K562 (cell line): ENCODE data around the gene HOXD4. TPM values are rescaled to one million over a fixed set of nuclear protein-coding genes. Genes with fewer than 3 reads are reported as not detected.

Experiments used
- ATAC-seq: fragments of 200-7000 bp; cut with Tn5 transposase; 3 replicates; pipeline ENCODE4 v1.9.1; 2020; ENCODE audit warnings: moderate library complexity
- BruUV-seq: library from RNA; stranded (reverse); fragments of 400-500 nt; replicated peaks from 2 replicates; lab custom pipeline; 2021; lab: Mats Ljungman, UMichigan
- CTCF ChIA-PET: fragments of 300-600 bp; formaldehyde crosslinking; extraction: SDS; loops from one replicate; lab custom pipeline; 2021; ENCODE audit warnings: low intra/inter-chr PET ratio; lab: Yijun Ruan, JAX
- POLR2A ChIA-PET: fragments of 300-600, 350-650 bp; sonication (Branson Sonifier 250); formaldehyde crosslinking; extraction: SDS; loops from one replicate; lab custom pipeline; 2021; ENCODE audit warnings: antibody characterized with exemption, inconsistent platforms; lab: Yijun Ruan, JAX
- DNase-seq, 4 experiments: peaks; one replicate each; pipeline versions ENCODE4 v3.0.0 to v3.0.0-alpha.2; 2011 to 2018; ENCODE audit warnings: low spot score in 3 of 4, mixed read lengths in 3 of 4; ENCODE audit errors: extremely low read depth in 1 of 4
- FAIRE-seq: peaks from 2 replicates; lab custom pipeline; 2011; peaks lifted over from hg19 to GRCh38; lab: Jason Lieb, UNC
- H2AFZ ChIP-seq: 2 replicates; pipeline ENCODE4 v1.6.0; 2011; ENCODE audit warnings: low read depth, low read length, control low read depth, inconsistent platforms
- H3K27ac ChIP-seq: fragments of 200-600 bp; 3 replicates; pipeline ENCODE4 v1.8.0; 2011; ENCODE audit warnings: low read depth, mild to moderate bottlenecking, control low read depth, inconsistent platforms, low read length, moderate library complexity, mixed read lengths; ENCODE audit errors: extremely low read depth
- H3K27me3 ChIP-seq, 2 experiments: fragments of 300-600 bp in 1 of 2; 2 replicates in 1 of 2; 3 replicates in 1 of 2; pipeline versions ENCODE4 v1.6.0 to v1.8.0; 2011; ENCODE audit warnings: inconsistent platforms in 2 of 2, low read length in 2 of 2, mild to moderate bottlenecking in 1 of 2, mixed read lengths in 1 of 2, moderate library complexity in 1 of 2; ENCODE audit not compliant: control insufficient read depth in 2 of 2, insufficient read depth in 2 of 2
- H3K36me3 ChIP-seq: fragments of 300-600 bp; 3 replicates; pipeline ENCODE4 v1.8.0; 2011; ENCODE audit warnings: mild to moderate bottlenecking, low read length, inconsistent platforms; ENCODE audit not compliant: control insufficient read depth, insufficient read depth
- H3K4me1 ChIP-seq, 2 experiments: fragments of 200-600 bp in 1 of 2; replicated peaks in 1 of 2; 2 replicates in 1 of 2; 3 replicates in 1 of 2; pipeline versions ENCODE4 v1.5.1 to v1.8.0; 2011; ENCODE audit warnings: inconsistent platforms in 2 of 2, low read length in 2 of 2, mild to moderate bottlenecking in 1 of 2, mixed read lengths in 1 of 2, moderate library complexity in 1 of 2; ENCODE audit not compliant: control insufficient read depth in 2 of 2, insufficient read depth in 2 of 2
- H3K4me2 ChIP-seq: 2 replicates; pipeline ENCODE4 v1.6.1; 2011; ENCODE audit warnings: low read length, control low read depth, inconsistent platforms, mixed read lengths; ENCODE audit not compliant: insufficient read depth
- H3K4me3 ChIP-seq: fragments of 200-600 bp; sonication (generic), shearing (Covaris generic); 2 replicates; pipeline ENCODE4 v1.5.1; 2016; ENCODE audit warnings: control low read depth, inconsistent platforms
- H3K79me2 ChIP-seq: fragments of 200-600 bp; 3 replicates; pipeline ENCODE4 v1.8.0; 2011; ENCODE audit warnings: low read length, inconsistent platforms; ENCODE audit not compliant: control insufficient read depth, insufficient read depth
- H3K9ac ChIP-seq, 2 experiments: 2 replicates each; pipeline versions ENCODE4 v1.6.0 to v1.6.1; 2011; ENCODE audit warnings: low read depth in 2 of 2, low read length in 2 of 2, control low read depth in 1 of 2, inconsistent platforms in 1 of 2, mild to moderate bottlenecking in 1 of 2, mixed read lengths in 1 of 2; ENCODE audit not compliant: insufficient read depth in 1 of 2
- H3K9me1 ChIP-seq: one replicate; pipeline ENCODE4 v1.6.0; 2011; ENCODE audit warnings: inconsistent platforms, mild to moderate bottlenecking, low read length, moderate library complexity; ENCODE audit not compliant: control insufficient read depth, insufficient read depth
- H3K9me3 ChIP-seq: replicated peaks from 2 replicates; pipeline ENCODE4 v1.5.1; 2011; ENCODE audit warnings: low read depth, low read length, inconsistent platforms; ENCODE audit not compliant: control insufficient read depth, insufficient read depth
- H4K20me1 ChIP-seq: replicated peaks from 2 replicates; pipeline ENCODE4 v1.6.1; 2011; ENCODE audit warnings: low read length, inconsistent platforms, mixed read lengths; ENCODE audit not compliant: control insufficient read depth, insufficient read depth
- FOXJ3 ChIP-seq: sonication (generic); formaldehyde crosslinking; IDR thresholded peaks from 2 replicates; pipeline ENCODE4 v1.4.0; 2020; ENCODE audit warnings: mild to moderate bottlenecking, missing genetic modification reagents
- MYNN ChIP-seq, 2 experiments: sonication (generic); formaldehyde crosslinking in 1 of 2; IDR thresholded peaks; 2 replicates each; pipeline versions ENCODE4 v1.5.0 to v1.6.1; 2016 to 2020; ENCODE audit warnings: antibody characterized with exemption in 1 of 2, missing genetic modification reagents in 1 of 2
- RBM15 ChIP-seq: fragments of 200-400 bp; formaldehyde crosslinking; IDR thresholded peaks from 2 replicates; pipeline ENCODE4 v1.6.1; 2018; ENCODE audit warnings: mild to moderate bottlenecking, low read length, moderate library complexity; ENCODE audit not compliant: insufficient read depth
- SNRNP70 ChIP-seq: fragments of 200-400 bp; formaldehyde crosslinking; optimal IDR thresholded peaks from 2 replicates; pipeline ENCODE3; 2017; ENCODE audit warnings: low read depth, low read length
- SPI1 ChIP-seq: IDR thresholded peaks from 2 replicates; pipeline ENCODE4 v1.6.1; 2011; ENCODE audit warnings: low read depth, low read length, control low read depth, borderline replicate concordance
- TOE1 ChIP-seq, 2 experiments: fragments of 450-650 bp in 1 of 2; sonication (generic) in 1 of 2; formaldehyde crosslinking in 1 of 2; IDR thresholded peaks; 2 replicates each; pipeline versions ENCODE4 v1.7.1 to v1.8.0; 2016 to 2022; ENCODE audit warnings: borderline replicate concordance in 2 of 2, mild to moderate bottlenecking in 2 of 2, antibody characterized with exemption in 1 of 2, inconsistent platforms in 1 of 2, low read depth in 1 of 2, missing genetic modification reagents in 1 of 2, moderate library complexity in 1 of 2
- ZNF445 ChIP-seq: fragments of 250-450 bp; sonication (Bioruptor Pico); IDR thresholded peaks from 2 replicates; pipeline ENCODE4 v1.4.0; 2020; ENCODE audit warnings: low read depth, mild to moderate bottlenecking, moderate library complexity
- ZNF766 ChIP-seq: fragments of 200-800 bp; sonication (Bioruptor generic); conservative IDR thresholded peaks from 2 replicates; pipeline ENCODE4 v1.6.1; 2016; ENCODE audit warnings: missing genetic modification characterization, missing compliant biosample characterization
- WGBS: fragments of 100-300 bp; shearing (Covaris generic); methylation state at CpG from one replicate; pipeline ENCODE4 v1.1.6; 2016; ENCODE audit warnings: low coverage, mixed read lengths; ENCODE audit not compliant: insufficient coverage; ENCODE audit errors: missing lambda C conversion rate; 5-methylcytosine and 5-hydroxymethylcytosine counted together
- in situ Hi-C: fragments of 300-500 bp; cut with MboI; formaldehyde crosslinking; loops from 4 replicates; pipeline ENCODE4 v1.15.0; 2018; ENCODE audit warnings: inconsistent platforms, mixed read lengths
- intact Hi-C: fragments of 100-400 bp; cut with micrococcal nuclease; formaldehyde crosslinking; loops from 2 replicates; pipeline ENCODE4 v1.14.2; 2022
- polyA plus RNA-seq, 8 experiments: library from polyadenylated mRNA; depleted of rRNA in 4 of 8; stranded (reverse) in 5 of 8; unstranded in 3 of 8; fragments of >200 nt; fragmentation: Nextera tagmentation in 2 of 8; fragmentation: Illumina TruSeq in 1 of 8; extraction: Ambion mirVana in 2 of 8; extraction: Trizol in 1 of 8; gene quantifications; 2 replicates each; pipeline versions ENCODE4 v1.2.1 to v1.2.3, GENCODE V29; 2011 to 2014; ENCODE audit warnings: inconsistent platforms in 1 of 8, missing spikeins in 1 of 8
- total RNA-seq, 7 experiments: library from RNA; depleted of rRNA in 6 of 7; stranded (reverse); fragments of >200 nt in 6 of 7; fragmentation: Illumina TruSeq in 2 of 7; extraction: Trizol in 2 of 7; gene quantifications; 2 replicates each; pipeline versions ENCODE4 v1.2.1 to v1.2.3, GENCODE V29; 2011 to 2021; ENCODE audit warnings: low replicate concordance in 1 of 7
- TF ChIP-seq, protein P1 (sequence below): fragments of 250-450 bp; sonication (Bioruptor Pico); IDR thresholded peaks from 2 replicates; pipeline ENCODE4 v1.4.0; 2020; ENCODE audit warnings: mild to moderate bottlenecking, moderate library complexity
- TF ChIP-seq, protein P2 (sequence below): sonication (generic); formaldehyde crosslinking; IDR thresholded peaks from 2 replicates; pipeline ENCODE4 v1.8.1; 2023; ENCODE audit warnings: mild to moderate bottlenecking, missing genetic modification reagents

The HOXD4 gene
- total and polyA plus RNA-seq, 9 of the 15 experiments (the other 6 are each of a cell fraction or from before 2014, with no cell fraction given): not detected

DNA sequence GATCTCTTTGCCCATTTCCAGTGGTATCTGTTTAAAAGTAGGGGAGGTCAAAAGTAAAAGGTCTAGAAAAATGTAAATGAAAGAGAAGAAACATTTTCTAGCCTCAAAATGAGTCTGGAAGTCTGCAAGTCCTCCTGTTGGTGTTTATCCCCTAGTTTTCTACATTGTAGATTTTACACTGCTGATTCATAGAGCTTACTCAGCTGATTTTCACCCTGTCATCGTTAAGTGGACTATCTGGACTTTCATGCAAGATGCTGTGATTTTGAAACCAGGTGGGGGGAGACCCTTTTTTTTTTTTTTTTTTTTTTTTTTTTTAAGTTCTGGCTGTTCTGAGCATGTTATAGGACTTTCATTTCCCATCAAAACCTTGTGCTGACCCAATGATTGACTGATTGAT, 16.0 kb downstream of the HOXD4 start (continued):
- TF ChIP-seq, protein P1, sequence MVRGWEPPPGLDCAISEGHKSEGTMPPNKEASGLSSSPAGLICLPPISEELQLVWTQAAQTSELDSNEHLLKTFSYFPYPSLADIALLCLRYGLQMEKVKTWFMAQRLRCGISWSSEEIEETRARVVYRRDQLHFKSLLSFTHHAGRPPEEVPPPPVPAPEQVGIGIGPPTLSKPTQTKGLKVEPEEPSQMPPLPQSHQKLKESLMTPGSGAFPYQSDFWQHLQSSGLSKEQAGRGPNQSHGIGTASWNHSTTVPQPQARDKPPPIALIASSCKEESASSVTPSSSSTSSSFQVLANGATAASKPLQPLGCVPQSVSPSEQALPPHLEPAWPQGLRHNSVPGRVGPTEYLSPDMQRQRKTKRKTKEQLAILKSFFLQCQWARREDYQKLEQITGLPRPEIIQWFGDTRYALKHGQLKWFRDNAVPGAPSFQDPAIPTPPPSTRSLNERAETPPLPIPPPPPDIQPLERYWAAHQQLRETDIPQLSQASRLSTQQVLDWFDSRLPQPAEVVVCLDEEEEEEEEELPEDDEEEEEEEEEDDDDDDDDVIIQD: no peak

DNA sequence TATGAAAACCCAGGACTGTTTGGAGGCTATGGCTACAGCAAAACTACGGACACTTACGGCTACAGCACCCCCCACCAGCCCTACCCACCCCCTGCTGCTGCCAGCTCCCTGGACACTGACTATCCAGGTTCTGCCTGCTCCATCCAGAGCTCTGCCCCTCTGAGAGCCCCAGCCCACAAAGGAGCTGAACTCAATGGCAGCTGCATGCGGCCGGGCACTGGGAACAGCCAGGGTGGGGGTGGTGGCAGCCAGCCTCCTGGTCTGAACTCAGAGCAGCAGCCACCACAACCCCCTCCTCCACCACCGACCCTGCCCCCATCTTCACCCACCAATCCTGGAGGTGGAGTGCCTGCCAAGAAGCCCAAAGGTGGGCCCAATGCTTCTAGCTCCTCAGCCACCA, 17.8 kb downstream of the HOXD4 start:
- no peak for DNase-seq
- in situ Hi-C loops: no loop called here
- H3K4me2 ChIP-seq: no peak overlapping the region
- CTCF ChIA-PET: no interaction called here
- H3K4me1 ChIP-seq: peaks cover 0 to 25% of the 10 kb centered on the region in 2 experiments; a peak in 3 of 5 replicates
- H3K27me3 ChIP-seq: peaks cover 40 to 45% of the 10 kb centered on the region in 2 experiments
- TF ChIP-seq TOE1 (IDR thresholded peaks at IDR 0.05; ENCODE audit: borderline replicate concordance) (no peak), TOE1 (CRISPR knock-in tag; IDR thresholded peaks at IDR 0.05; ENCODE audit: borderline replicate concordance, low read depth) (no peak), MYNN (IDR thresholded peaks at IDR 0.05) (no peak), MYNN (CRISPR knock-in tag; IDR thresholded peaks at IDR 0.05) (no peak), ZNF766 (CRISPR knock-in tag) (no peak), SNRNP70 (no peak), FOXJ3 (CRISPR knock-in tag) (no peak), ZNF445 (CRISPR knock-in tag) (no peak), SPI1 (no peak), RBM15 (no peak)
- TF ChIP-seq, protein P2, sequence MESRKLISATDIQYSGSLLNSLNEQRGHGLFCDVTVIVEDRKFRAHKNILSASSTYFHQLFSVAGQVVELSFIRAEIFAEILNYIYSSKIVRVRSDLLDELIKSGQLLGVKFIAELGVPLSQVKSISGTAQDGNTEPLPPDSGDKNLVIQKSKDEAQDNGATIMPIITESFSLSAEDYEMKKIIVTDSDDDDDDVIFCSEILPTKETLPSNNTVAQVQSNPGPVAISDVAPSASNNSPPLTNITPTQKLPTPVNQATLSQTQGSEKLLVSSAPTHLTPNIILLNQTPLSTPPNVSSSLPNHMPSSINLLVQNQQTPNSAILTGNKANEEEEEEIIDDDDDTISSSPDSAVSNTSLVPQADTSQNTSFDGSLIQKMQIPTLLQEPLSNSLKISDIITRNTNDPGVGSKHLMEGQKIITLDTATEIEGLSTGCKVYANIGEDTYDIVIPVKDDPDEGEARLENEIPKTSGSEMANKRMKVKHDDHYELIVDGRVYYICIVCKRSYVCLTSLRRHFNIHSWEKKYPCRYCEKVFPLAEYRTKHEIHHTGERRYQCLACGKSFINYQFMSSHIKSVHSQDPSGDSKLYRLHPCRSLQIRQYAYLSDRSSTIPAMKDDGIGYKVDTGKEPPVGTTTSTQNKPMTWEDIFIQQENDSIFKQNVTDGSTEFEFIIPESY: no peak
- TF ChIP-seq, all 486 proteins: peak for 0
- intact Hi-C loops: no loop called here
- no peak overlapping the region for H3K4me3 ChIP-seq
- no peaks in the 10 kb centered on the region for H3K9me3 ChIP-seq
- ATAC-seq: no peak
- H4K20me1 ChIP-seq: no peaks in the 10 kb centered on the region; the same call in 1 of the 2 replicates
- POLR2A ChIA-PET: no interaction called here
- no peak overlapping the region for H2AFZ ChIP-seq
- no peaks in the 10 kb centered on the region for H3K36me3 ChIP-seq
- H3K9ac ChIP-seq: no peak overlapping the region
- no peak for FAIRE-seq
- no peaks in the 10 kb centered on the region for H3K9me1 ChIP-seq
- H3K79me2 ChIP-seq: no peaks in the 10 kb centered on the region
- 4% methylated on average over 5 of the region's 5 CpGs for WGBS
- no peak overlapping the region for H3K27ac ChIP-seq
- no TSS peak for BruUV-seq
